GM18870 (cell line): ENCODE data around the gene ADAM12.

Experiments
- ATAC-seq: cut with Tn5 transposase; IDR thresholded peaks from one replicate; pipeline ENCODE4 v1.9.1; 2021; ENCODE audit warnings: moderate library complexity; ENCODE audit not compliant: unreplicated experiment

Gene ADAM12

GRCh38 chr10:126097558-126098225, 290.6 kb downstream of the ADAM12 start:
- no peak for ATAC-seq

- no peak for ATAC-seq
Measured at GRCh38 chr10:126094537-126094936, 293.7 kb downstream of the ADAM12 start.

GRCh38 chr10:126092366-126093215, 295.7 kb downstream of the ADAM12 start:
- no peak for ATAC-seq

DNA sequence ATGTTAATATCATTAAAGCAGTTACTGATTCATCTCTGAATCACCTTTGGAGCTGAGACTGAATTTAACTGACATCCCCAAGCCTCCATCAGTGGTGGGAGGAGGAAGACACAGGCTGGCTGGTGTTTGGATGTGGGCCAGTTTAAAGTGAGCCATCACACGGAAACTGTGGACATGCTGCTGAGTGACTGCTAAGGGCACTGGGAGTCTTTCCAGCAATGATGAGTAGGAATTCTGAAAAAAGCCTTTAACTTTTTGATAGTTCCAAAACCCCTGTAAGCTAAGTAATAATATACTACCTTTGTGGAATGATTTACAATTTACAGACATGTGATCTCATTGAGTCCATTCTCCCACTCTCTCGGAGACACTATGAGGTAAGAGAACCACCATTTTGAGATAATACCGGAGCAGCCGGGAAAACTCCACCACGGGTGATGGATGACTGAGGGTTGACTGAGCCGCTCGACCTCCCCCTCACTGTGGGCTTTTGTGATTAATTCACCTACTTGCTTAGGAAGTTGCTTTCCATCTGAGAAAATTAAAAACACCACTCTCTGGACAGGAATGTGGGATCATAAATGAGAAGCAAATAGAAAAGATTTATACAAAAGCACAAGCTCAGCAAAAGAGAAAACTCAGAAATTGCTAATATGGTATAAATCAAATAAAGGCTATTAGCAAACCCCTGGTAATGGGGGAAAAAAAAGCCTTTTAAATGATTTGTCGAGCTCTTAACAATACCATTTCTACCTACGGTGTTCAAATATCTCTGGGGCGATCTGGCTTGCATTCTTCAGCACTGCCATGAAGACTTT, 297.2 kb downstream of the ADAM12 start:
- ATAC-seq: no peak

GRCh38 chr10:126090443-126090842, 297.8 kb downstream of the ADAM12 start:
- ATAC-seq: no peak

DNA sequence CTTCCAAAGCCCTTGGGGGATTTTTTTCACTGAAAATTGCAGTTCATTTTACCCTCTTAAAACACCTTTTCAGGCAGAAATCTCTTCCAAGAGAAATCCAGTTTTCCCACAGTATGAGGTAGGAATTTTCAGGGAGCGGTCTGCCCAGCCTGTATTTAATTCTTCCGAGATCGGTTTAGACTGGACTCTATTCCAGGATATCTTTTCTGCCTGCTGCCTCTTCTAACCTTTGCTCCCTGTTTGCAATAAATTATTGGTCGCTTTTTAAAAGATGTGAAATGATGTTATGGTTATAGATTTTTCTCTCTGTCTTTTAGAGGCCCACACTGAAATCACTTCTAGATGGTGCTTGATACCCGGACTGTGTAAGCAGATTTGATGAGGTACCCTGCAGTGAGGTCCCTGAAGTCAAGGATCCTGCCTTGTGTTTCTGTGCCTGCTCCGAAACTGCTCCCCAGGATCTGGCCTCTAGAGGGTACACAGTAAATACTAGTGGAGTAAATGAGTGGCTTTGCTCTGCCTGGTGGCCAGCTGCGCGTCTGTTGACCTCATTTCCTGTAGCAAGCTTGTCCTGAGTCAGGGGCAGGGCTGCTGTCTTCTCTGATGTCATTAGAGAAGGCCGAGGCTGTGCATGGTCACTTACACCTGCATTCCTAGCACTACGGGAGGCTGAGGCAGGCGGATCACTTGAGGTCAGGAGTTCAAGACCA, 300.3 kb downstream of the ADAM12 start:
- ATAC-seq: no peak

- no peak for ATAC-seq
Measured at GRCh38 chr10:126087153-126087680, 301.1 kb downstream of the ADAM12 start.

DNA sequence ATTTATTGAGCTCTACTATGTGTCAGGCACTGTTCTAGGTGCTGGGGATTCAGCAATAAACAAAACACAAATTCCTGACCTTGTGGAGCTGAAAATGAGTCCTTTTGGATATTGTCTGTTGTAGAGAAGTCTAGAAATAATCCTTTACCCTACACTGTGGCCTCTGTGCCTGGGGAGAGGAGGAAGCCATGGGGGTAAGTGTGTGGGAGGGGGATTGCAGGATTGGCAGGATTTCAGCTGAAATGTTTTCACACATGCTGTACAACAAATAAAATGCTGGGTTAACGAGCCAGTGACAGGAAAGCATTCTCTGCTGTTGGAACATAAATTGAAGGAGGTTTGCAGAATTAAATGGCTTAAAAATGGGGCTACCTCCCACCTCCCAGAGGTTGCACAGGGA, 302.5 kb downstream of the ADAM12 start:
- ATAC-seq: no peak

DNA sequence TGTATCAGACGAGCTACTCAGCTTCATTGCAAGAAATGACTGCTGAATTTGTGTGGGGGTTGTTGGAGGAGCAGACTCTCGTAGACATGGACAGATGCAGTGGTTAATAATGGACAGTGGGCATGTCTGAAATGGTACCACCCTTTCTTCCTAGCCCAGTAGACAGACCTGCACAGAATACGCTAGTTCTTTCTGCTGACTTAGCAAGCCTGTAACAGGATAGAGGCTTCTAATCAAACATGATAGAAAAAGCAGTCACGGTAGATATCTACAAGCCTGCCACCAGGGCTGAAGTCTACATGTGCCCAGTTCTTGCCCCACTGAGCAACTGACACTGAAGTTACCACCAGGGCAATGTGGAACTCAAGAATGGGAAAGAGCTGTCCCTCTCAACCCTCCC, 303.9 kb downstream of the ADAM12 start:
- no peak for ATAC-seq

GRCh38 chr10:126083009-126083408, 305.3 kb downstream of the ADAM12 start:
- ATAC-seq: no peak

DNA sequence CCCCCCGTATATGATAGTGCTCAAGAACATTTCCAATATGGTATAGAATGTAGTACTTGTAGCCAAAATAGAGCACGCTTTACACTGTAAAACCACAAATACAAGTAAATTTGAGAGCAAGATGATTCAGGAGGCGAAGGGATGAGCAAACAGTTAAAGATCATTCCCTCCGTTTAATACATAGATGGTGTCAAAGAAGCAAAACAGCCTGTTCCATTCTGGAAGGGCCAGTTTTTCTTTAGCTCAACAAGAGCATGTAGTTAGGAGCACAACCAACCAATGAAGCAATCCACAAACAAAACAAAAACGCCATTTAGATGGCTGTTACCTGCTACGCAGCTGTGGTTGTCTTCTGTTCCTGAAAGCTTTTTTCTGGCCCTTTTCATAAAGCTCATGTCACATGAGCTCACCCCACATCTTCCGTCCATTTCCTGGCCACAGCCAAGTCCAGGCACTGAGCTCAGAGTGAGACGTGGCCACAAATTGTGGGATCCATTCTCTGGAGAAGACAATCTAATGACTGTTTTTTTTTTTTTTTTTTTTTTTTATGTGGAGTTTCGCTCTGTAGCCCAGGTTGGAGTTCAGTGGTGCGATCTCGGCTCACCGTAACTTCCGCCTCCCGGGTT, 306.3 kb downstream of the ADAM12 start:
- no peak for ATAC-seq

GRCh38 chr10:126080879-126081411, 307.3 kb downstream of the ADAM12 start:
- ATAC-seq: no peak

- no peak for ATAC-seq
Measured at GRCh38 chr10:126080291-126080825, 307.9 kb downstream of the ADAM12 start.

- ATAC-seq: no peak
Measured at GRCh38 chr10:126075009-126075408, 313.3 kb downstream of the ADAM12 start.

- ATAC-seq: no peak
Measured at GRCh38 chr10:126074291-126074690, 314.0 kb downstream of the ADAM12 start.

DNA sequence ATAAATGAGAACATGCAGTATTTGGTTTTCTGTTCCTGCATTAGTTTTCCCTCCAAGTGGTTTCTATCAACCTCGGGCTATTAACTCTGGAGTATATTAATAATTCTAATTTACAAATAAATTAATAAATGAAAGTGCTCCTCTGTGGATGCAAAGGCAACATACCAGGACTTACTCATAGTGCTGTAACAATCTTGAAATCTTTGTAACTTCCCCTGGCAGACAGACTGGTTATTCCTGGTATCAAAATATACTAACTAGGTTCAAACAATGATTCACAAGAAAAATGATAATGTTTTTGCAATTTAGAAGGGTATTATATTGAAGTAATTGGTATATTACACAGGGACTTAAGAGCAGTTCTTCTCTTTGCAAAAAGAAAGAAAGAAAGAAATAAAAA, 314.7 kb downstream of the ADAM12 start:
- no peak for ATAC-seq

DNA sequence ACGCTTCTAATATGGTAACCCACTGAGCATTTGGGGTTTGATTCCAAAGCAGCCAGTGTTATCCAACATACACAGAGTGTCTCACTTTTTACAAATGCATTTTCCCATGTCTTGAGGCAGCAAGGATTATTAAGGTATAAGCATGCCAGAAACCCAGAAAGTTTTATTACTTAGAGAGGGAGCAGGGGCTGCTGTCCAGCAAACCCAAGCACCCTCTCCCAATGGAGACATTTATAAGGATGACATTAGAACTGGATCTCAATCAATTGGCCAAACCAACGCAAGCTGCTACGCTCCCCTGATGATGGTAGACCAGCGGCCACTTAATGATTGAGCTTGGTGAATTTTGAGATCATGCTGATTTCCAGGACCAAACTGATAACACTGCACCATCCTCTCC, 315.7 kb downstream of the ADAM12 start:
- ATAC-seq: no peak

DNA sequence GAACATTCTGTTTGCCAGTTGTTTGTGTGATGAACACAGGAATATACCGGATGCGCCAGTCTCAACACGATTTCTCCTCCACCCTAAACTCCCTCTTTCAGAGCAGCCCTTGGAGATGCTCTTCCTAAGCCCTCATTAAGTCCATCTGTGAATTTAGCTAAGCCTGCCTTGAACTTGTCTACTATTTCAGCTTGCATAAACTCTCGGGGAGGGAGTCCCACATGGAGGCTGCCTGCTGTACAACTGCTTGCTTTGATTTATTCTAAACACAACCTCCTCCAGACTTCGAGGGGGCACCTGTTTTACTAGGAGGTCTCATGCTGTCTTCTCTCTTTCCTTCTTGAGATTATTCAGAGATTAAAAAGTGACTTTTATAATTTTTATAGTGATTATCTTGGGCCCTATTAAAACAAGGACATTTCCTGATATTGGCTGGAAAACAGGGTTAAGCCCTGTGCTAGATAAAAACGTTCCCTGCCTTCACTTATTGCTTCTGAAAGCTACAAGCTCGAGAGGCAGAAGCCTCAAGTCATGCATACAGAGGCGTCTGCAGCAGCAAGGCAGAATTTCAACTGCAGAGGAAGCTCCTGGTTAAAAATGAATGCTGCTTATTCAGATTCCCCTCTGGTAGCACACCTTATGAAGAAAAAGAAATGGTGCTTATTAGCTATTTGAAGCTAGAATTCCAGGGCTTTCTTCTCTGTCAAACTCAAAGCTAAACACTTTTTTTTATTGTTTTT, 317.6 kb downstream of the ADAM12 start:
- no peak for ATAC-seq

DNA sequence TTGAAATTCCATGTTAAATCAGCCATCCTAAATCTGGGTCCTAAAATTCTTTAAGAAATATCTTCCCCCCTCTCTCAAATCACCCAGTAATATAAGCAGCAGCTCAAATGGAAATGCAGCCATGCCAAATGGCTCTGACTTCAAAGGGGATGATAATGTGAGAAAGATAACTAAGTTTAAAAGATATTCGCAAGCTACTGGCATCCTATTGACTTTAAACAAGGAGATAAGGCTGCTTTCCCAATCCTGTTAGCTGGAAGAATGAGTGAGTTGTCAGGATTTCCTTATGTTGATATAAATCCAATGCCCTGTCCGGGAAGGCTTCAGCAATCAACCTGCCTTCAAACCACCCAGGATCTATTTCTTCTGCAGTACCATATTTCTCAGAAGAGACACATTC, 320.0 kb downstream of the ADAM12 start:
- ATAC-seq: no peak
